Hepatocyte (in vitro differentiated cells): ENCODE measurements around the gene GPR156. TPM values are rescaled to one million over a fixed set of nuclear protein-coding genes. Genes with fewer than 3 reads are reported as not detected.

Experiments used
- DNase-seq: peaks from one replicate; pipeline ENCODE4 v3.0.0-alpha.2; 2016; ENCODE audit warnings: low spot score
- H2AFZ ChIP-seq: fragments of 200-600 bp; sonication (generic); 2 replicates; pipeline ENCODE4 v1.6.0; 2016; ENCODE audit warnings: antibody characterized with exemption, mild to moderate bottlenecking
- H3K27ac ChIP-seq: fragments of 200-600 bp; sonication (generic); 2 replicates; pipeline ENCODE4 v1.5.1; 2016; ENCODE audit warnings: mild to moderate bottlenecking
- H3K27me3 ChIP-seq: fragments of 200-600 bp; sonication (generic); 2 replicates; pipeline ENCODE4 v1.6.1; 2016
- H3K36me3 ChIP-seq: fragments of 200-600 bp; sonication (generic); replicated peaks from 2 replicates; pipeline ENCODE4 v1.5.1; 2016; ENCODE audit warnings: low read depth; ENCODE audit not compliant: insufficient read depth
- H3K4me1 ChIP-seq: fragments of 200-600 bp; sonication (generic); 2 replicates; pipeline ENCODE4 v1.5.1; 2016; ENCODE audit warnings: mild to moderate bottlenecking, moderate library complexity; ENCODE audit not compliant: insufficient read depth
- H3K4me2 ChIP-seq: fragments of 200-600 bp; sonication (generic); 2 replicates; pipeline ENCODE4 v1.6.0; 2016
- H3K4me3 ChIP-seq: fragments of 200-600 bp; sonication (generic); 2 replicates; pipeline ENCODE4 v1.5.1; 2016; ENCODE audit warnings: mild to moderate bottlenecking
- H3K79me2 ChIP-seq: fragments of 200-600 bp; sonication (generic); 2 replicates; pipeline ENCODE4 v1.6.0; 2017; ENCODE audit warnings: mild to moderate bottlenecking
- H3K9me2 ChIP-seq: fragments of 200-600 bp; sonication (generic); replicated peaks from 2 replicates; pipeline ENCODE4 v1.6.0; 2017; ENCODE audit warnings: mild to moderate bottlenecking; ENCODE audit not compliant: insufficient read depth
- H3K9me3 ChIP-seq: fragments of 200-600 bp; sonication (generic); 2 replicates; pipeline ENCODE4 v1.5.1; 2016; ENCODE audit warnings: low read depth, mild to moderate bottlenecking
- H4K20me1 ChIP-seq: fragments of 200-600 bp; sonication (generic); 2 replicates; pipeline ENCODE4 v1.6.0; 2016; ENCODE audit warnings: mild to moderate bottlenecking; ENCODE audit not compliant: insufficient read depth, poor library complexity, severe bottlenecking
- CTCF ChIP-seq: fragments of 200-600 bp; sonication (generic); IDR thresholded peaks from 2 replicates; pipeline ENCODE4 v1.5.1; 2016; ENCODE audit warnings: antibody characterized with exemption, mild to moderate bottlenecking; ENCODE audit not compliant: poor library complexity
- EZH2 ChIP-seq: fragments of 200-600 bp; sonication (generic); IDR thresholded peaks from 2 replicates; pipeline ENCODE4 v1.6.1; 2016; ENCODE audit warnings: antibody characterized with exemption, mild to moderate bottlenecking, borderline replicate concordance
- EZH2phosphoT487 ChIP-seq: fragments of 200-600 bp; sonication (generic); IDR thresholded peaks from one replicate; pipeline ENCODE4 v1.6.1; 2018; ENCODE audit warnings: antibody characterized with exemption, mild to moderate bottlenecking, low read depth, moderate library complexity; ENCODE audit not compliant: unreplicated experiment, severe bottlenecking
- WGBS: methylation state at CpG from one replicate; pipeline ENCODE4 v1.1.6; 2016; ENCODE audit warnings: low lambda C conversion rate; ENCODE audit errors: missing lambda C conversion rate; 5-methylcytosine and 5-hydroxymethylcytosine counted together
- polyA plus RNA-seq: library from polyadenylated mRNA; unstranded; fragments of >200 nt; fragmentation: Nextera tagmentation; extraction: Ambion mirVana; gene quantifications from 2 replicates; pipeline ENCODE4 v1.2.1, GENCODE V29; 2016
- total RNA-seq: library from RNA; depleted of rRNA; stranded (reverse); fragments of >200 nt; gene quantifications from 2 replicates; pipeline ENCODE4 v1.2.3, GENCODE V29; 2014

Gene GPR156
- total and polyA plus RNA-seq, 2 experiments from 2014 or later: 0.27 to 0.80 TPM

- Histone ChIP-seq H3K79me2 (no peaks in the 10 kb centered on the region), H3K4me3 (no peak overlapping the region), H3K27me3 (no peaks in the 10 kb centered on the region), H4K20me1 (no peaks in the 10 kb centered on the region), H3K27ac (no peak overlapping the region), H3K9me3 (no peaks in the 10 kb centered on the region), H3K4me2 (no peak overlapping the region), H3K4me1 (no peaks in the 10 kb centered on the region), H3K36me3 (no peaks in the 10 kb centered on the region), H3K9me2 (no peaks in the 10 kb centered on the region), H2AFZ (no peak overlapping the region)
- TF ChIP-seq EZH2phosphoT487 (no peak), CTCF (no peak), EZH2 (no peak)
- WGBS: 98% methylated on average over 64 of the region's 72 CpGs
- no peak for DNase-seq
These were observed 21.8 kb upstream of the GPR156 start for GRCh38 chr3:120306519-120307455.

- Histone ChIP-seq H3K36me3 (no peaks in the 10 kb centered on the region), H3K9me3 (no peaks in the 10 kb centered on the region), H3K27ac (no peak overlapping the region), H3K4me3 (no peak overlapping the region), H3K4me2 (no peak overlapping the region), H3K9me2 (no peaks in the 10 kb centered on the region), H3K27me3 (no peaks in the 10 kb centered on the region), H4K20me1 (no peaks in the 10 kb centered on the region), H2AFZ (no peak overlapping the region), H3K4me1 (no peaks in the 10 kb centered on the region), H3K79me2 (no peaks in the 10 kb centered on the region)
- DNase-seq: no peak
- 92% methylated on average over 4 of the region's 4 CpGs for whole genome bisulfite sequencing
- TF ChIP-seq EZH2: no peak
These were observed 19.6 kb upstream of the GPR156 start for GRCh38 chr3:120304616-120305015.

GRCh38 chr3:120302361-120302760 lies 17.3 kb upstream of the GPR156 start:
- Histone ChIP-seq H3K4me2 (no peak overlapping the region), H3K4me1 (no peaks in the 10 kb centered on the region), H3K9me2 (no peaks in the 10 kb centered on the region), H2AFZ (no peak overlapping the region), H4K20me1 (no peaks in the 10 kb centered on the region), H3K4me3 (no peak overlapping the region), H3K9me3 (no peaks in the 10 kb centered on the region), H3K36me3 (no peaks in the 10 kb centered on the region), H3K27me3 (peaks cover 3% of the 10 kb centered on the region), H3K27ac (no peak overlapping the region), H3K79me2 (no peaks in the 10 kb centered on the region)
- 94% methylated on average over 5 of the region's 5 CpGs for WGBS
- no peak for TF ChIP-seq EZH2
- no peak for TF ChIP-seq CTCF
- DNase-seq: no peak

GRCh38 chr3:120300971-120301370 lies 15.9 kb upstream of the GPR156 start:
- H3K79me2 ChIP-seq: no peaks in the 10 kb centered on the region
- H4K20me1 ChIP-seq: no peaks in the 10 kb centered on the region
- no peaks in the 10 kb centered on the region for H3K9me2 ChIP-seq
- H2AFZ ChIP-seq: no peak overlapping the region
- H3K9me3 ChIP-seq: no peaks in the 10 kb centered on the region
- H3K36me3 ChIP-seq: no peaks in the 10 kb centered on the region
- no peak for DNase-seq
- H3K27me3 ChIP-seq: peaks cover 3% of the 10 kb centered on the region
- no peak overlapping the region for H3K4me2 ChIP-seq
- no peak for TF ChIP-seq CTCF
- TF ChIP-seq EZH2phosphoT487: no peak
- no peak for TF ChIP-seq EZH2
- no peak overlapping the region for H3K4me3 ChIP-seq
- H3K27ac ChIP-seq: no peak overlapping the region
- H3K4me1 ChIP-seq: no peaks in the 10 kb centered on the region
- 79% methylated on average over 3 of the region's 3 CpGs for WGBS
